IPS-15b (cell line): ENCODE results near the gene NTRK2.

Experiments
- H3K27me3 ChIP-seq: one replicate; pipeline ENCODE4 v1.6.1; 2013; ENCODE audit warnings: low read length; ENCODE audit not compliant: control insufficient read depth, insufficient read depth
- H3K36me3 ChIP-seq: one replicate; pipeline ENCODE4 v1.6.1; 2013; ENCODE audit warnings: low read length; ENCODE audit not compliant: control insufficient read depth, insufficient read depth
- H3K4me1 ChIP-seq: one replicate; pipeline ENCODE4 v1.6.1; 2013; ENCODE audit warnings: mild to moderate bottlenecking, low read length; ENCODE audit not compliant: control insufficient read depth, insufficient read depth
- H3K4me3 ChIP-seq: one replicate; pipeline ENCODE4 v1.5.1; 2013; ENCODE audit warnings: low read depth, low read length
- H3K9ac ChIP-seq: one replicate; pipeline ENCODE4 v1.6.1; 2013; ENCODE audit warnings: low read depth, mild to moderate bottlenecking, low read length
- H3K9me3 ChIP-seq: one replicate; pipeline ENCODE4 v1.6.1; 2013; ENCODE audit warnings: mild to moderate bottlenecking, low read length; ENCODE audit not compliant: control insufficient read depth, insufficient read depth

Gene NTRK2

GRCh38 chr9:84916769-84917168, 247.2 kb downstream of the NTRK2 start:
- Histone ChIP-seq H3K4me1 (no peaks in the 10 kb centered on the region), H3K9ac (no peak overlapping the region), H3K4me3 (no peak overlapping the region), H3K27me3 (no peaks in the 10 kb centered on the region), H3K36me3 (no peaks in the 10 kb centered on the region), H3K9me3 (no peaks in the 10 kb centered on the region)

GRCh38 chr9:84917366-84918070, 248.0 kb downstream of the NTRK2 start:
- no peak overlapping the region for H3K9ac ChIP-seq
- H3K4me3 ChIP-seq: no peak overlapping the region
- no peaks in the 10 kb centered on the region for H3K36me3 ChIP-seq
- no peaks in the 10 kb centered on the region for H3K4me1 ChIP-seq
- H3K9me3 ChIP-seq: no peaks in the 10 kb centered on the region
- no peaks in the 10 kb centered on the region for H3K27me3 ChIP-seq

- no peaks in the 10 kb centered on the region for H3K36me3 ChIP-seq
- H3K4me1 ChIP-seq: no peaks in the 10 kb centered on the region
- no peaks in the 10 kb centered on the region for H3K9me3 ChIP-seq
- no peak overlapping the region for H3K9ac ChIP-seq
- no peak overlapping the region for H3K4me3 ChIP-seq
- H3K27me3 ChIP-seq: no peaks in the 10 kb centered on the region
Observed at GRCh38 chr9:84919440-84919839, 249.9 kb downstream of the NTRK2 start.

- Histone ChIP-seq H3K9me3 (no peaks in the 10 kb centered on the region), H3K4me3 (no peak overlapping the region), H3K4me1 (no peaks in the 10 kb centered on the region), H3K36me3 (no peaks in the 10 kb centered on the region), H3K9ac (no peak overlapping the region), H3K27me3 (no peaks in the 10 kb centered on the region)
Observed at GRCh38 chr9:84921175-84921574, 251.6 kb downstream of the NTRK2 start.

GRCh38 chr9:84922051-84922450, 252.5 kb downstream of the NTRK2 start:
- Histone ChIP-seq H3K9ac (no peak overlapping the region), H3K4me3 (no peak overlapping the region), H3K9me3 (no peaks in the 10 kb centered on the region), H3K4me1 (no peaks in the 10 kb centered on the region), H3K36me3 (no peaks in the 10 kb centered on the region), H3K27me3 (no peaks in the 10 kb centered on the region)

GRCh38 chr9:84924266-84924665, 254.7 kb downstream of the NTRK2 start:
- H3K4me3 ChIP-seq: no peak overlapping the region
- H3K9ac ChIP-seq: no peak overlapping the region
- no peaks in the 10 kb centered on the region for H3K36me3 ChIP-seq
- no peaks in the 10 kb centered on the region for H3K27me3 ChIP-seq
- no peaks in the 10 kb centered on the region for H3K4me1 ChIP-seq
- H3K9me3 ChIP-seq: no peaks in the 10 kb centered on the region

- H3K4me3 ChIP-seq: no peak overlapping the region
- H3K36me3 ChIP-seq: no peaks in the 10 kb centered on the region
- H3K27me3 ChIP-seq: no peaks in the 10 kb centered on the region
- no peaks in the 10 kb centered on the region for H3K4me1 ChIP-seq
- no peaks in the 10 kb centered on the region for H3K9me3 ChIP-seq
- no peak overlapping the region for H3K9ac ChIP-seq
Observed at GRCh38 chr9:84925225-84925872, 255.8 kb downstream of the NTRK2 start.

GRCh38 chr9:84926793-84927192, 257.3 kb downstream of the NTRK2 start:
- H3K4me3 ChIP-seq: no peak overlapping the region
- no peaks in the 10 kb centered on the region for H3K36me3 ChIP-seq
- no peaks in the 10 kb centered on the region for H3K9me3 ChIP-seq
- H3K27me3 ChIP-seq: no peaks in the 10 kb centered on the region
- no peak overlapping the region for H3K9ac ChIP-seq
- no peaks in the 10 kb centered on the region for H3K4me1 ChIP-seq

- Histone ChIP-seq H3K9me3 (no peaks in the 10 kb centered on the region), H3K4me3 (no peak overlapping the region), H3K36me3 (no peaks in the 10 kb centered on the region), H3K27me3 (no peaks in the 10 kb centered on the region), H3K9ac (no peak overlapping the region), H3K4me1 (peaks cover 8% of the 10 kb centered on the region)
Observed at GRCh38 chr9:84928419-84928818, 258.9 kb downstream of the NTRK2 start.

- Histone ChIP-seq H3K9ac (no peak overlapping the region), H3K9me3 (no peaks in the 10 kb centered on the region), H3K4me1 (peaks cover 12% of the 10 kb centered on the region), H3K36me3 (no peaks in the 10 kb centered on the region), H3K4me3 (no peak overlapping the region), H3K27me3 (no peaks in the 10 kb centered on the region)
Observed at GRCh38 chr9:84929068-84929467, 259.5 kb downstream of the NTRK2 start.

GRCh38 chr9:84932915-84933527, 263.5 kb downstream of the NTRK2 start:
- H3K9ac ChIP-seq: no peak overlapping the region
- H3K9me3 ChIP-seq: no peaks in the 10 kb centered on the region
- H3K36me3 ChIP-seq: no peaks in the 10 kb centered on the region
- H3K4me3 ChIP-seq: no peak overlapping the region
- peaks cover 12% of the 10 kb centered on the region for H3K4me1 ChIP-seq
- H3K27me3 ChIP-seq: no peaks in the 10 kb centered on the region

GRCh38 chr9:84935528-84936117, 266.1 kb downstream of the NTRK2 start:
- no peak overlapping the region for H3K4me3 ChIP-seq
- H3K4me1 ChIP-seq: peaks cover 12% of the 10 kb centered on the region
- H3K9me3 ChIP-seq: no peaks in the 10 kb centered on the region
- no peaks in the 10 kb centered on the region for H3K27me3 ChIP-seq
- H3K9ac ChIP-seq: no peak overlapping the region
- no peaks in the 10 kb centered on the region for H3K36me3 ChIP-seq
